Keratinocyte (primary cell): ENCODE results near the gene AK8. TPM values are rescaled to one million over a fixed set of nuclear protein-coding genes. Genes with fewer than 3 reads are reported as not detected.

Experiments used
- DNase-seq: peaks from one replicate; pipeline ENCODE4 v3.0.0-alpha.2; 2011; ENCODE audit warnings: low read depth, missing footprints, low spot score
- FAIRE-seq: peaks from 2 replicates; lab custom pipeline; 2011; peaks lifted over from hg19 to GRCh38; lab: Jason Lieb, UNC
- H2AFZ ChIP-seq: 2 replicates; pipeline ENCODE4 v1.6.0; 2012; ENCODE audit warnings: low read length, control low read depth, inconsistent platforms; ENCODE audit not compliant: control insufficient read depth
- H3K27ac ChIP-seq: 2 replicates; pipeline ENCODE4 v1.5.1; 2011; ENCODE audit warnings: low read length; ENCODE audit not compliant: control insufficient read depth, insufficient read depth
- H3K27me3 ChIP-seq: 3 replicates; pipeline ENCODE4 v1.6.0; 2011; ENCODE audit warnings: low read length; ENCODE audit not compliant: control insufficient read depth, insufficient read depth; ENCODE audit errors: extremely low read depth
- H3K36me3 ChIP-seq, 2 experiments: 2 replicates in 1 of 2; 3 replicates in 1 of 2; pipeline ENCODE4 v1.5.1; 2011; ENCODE audit warnings: low read length in 2 of 2, mild to moderate bottlenecking in 1 of 2; ENCODE audit not compliant: control insufficient read depth in 2 of 2, insufficient read depth in 2 of 2; ENCODE audit errors: extremely low read depth in 1 of 2
- H3K4me1 ChIP-seq: 3 replicates; pipeline ENCODE4 v1.5.1; 2011; ENCODE audit warnings: low read length; ENCODE audit not compliant: control insufficient read depth, insufficient read depth; ENCODE audit errors: extremely low read depth
- H3K4me2 ChIP-seq: 3 replicates; pipeline ENCODE4 v1.6.0; 2011; ENCODE audit warnings: low read depth, low read length; ENCODE audit not compliant: control insufficient read depth, insufficient read depth; ENCODE audit errors: extremely low read depth
- H3K4me3 ChIP-seq, 3 experiments: fragments of 200-600 bp in 1 of 3; sonication (generic) in 1 of 3; 2 replicates in 2 of 3; 3 replicates in 1 of 3; pipeline ENCODE4 v1.5.1; 2011 to 2016; ENCODE audit warnings: low read length in 3 of 3, mild to moderate bottlenecking in 3 of 3, control low read depth in 2 of 3, inconsistent platforms in 1 of 3, low read depth in 1 of 3, mixed read lengths in 1 of 3, mixed run types in 1 of 3, moderate library complexity in 1 of 3; ENCODE audit not compliant: control insufficient read depth in 2 of 3, insufficient read depth in 2 of 3; ENCODE audit errors: extremely low read depth in 1 of 3
- H3K79me2 ChIP-seq: 2 replicates; pipeline ENCODE4 v1.6.0; 2012; ENCODE audit warnings: low read length; ENCODE audit not compliant: control insufficient read depth, insufficient read depth
- H3K9ac ChIP-seq: 3 replicates; pipeline ENCODE4 v1.6.0; 2011; ENCODE audit warnings: low read length; ENCODE audit not compliant: control insufficient read depth, insufficient read depth; ENCODE audit errors: extremely low read depth
- H3K9me1 ChIP-seq: 3 replicates; pipeline ENCODE4 v1.6.0; 2011; ENCODE audit warnings: low read length; ENCODE audit not compliant: control insufficient read depth, insufficient read depth; ENCODE audit errors: extremely low read depth
- H3K9me3 ChIP-seq: 2 replicates; pipeline ENCODE4 v1.5.1; 2012; ENCODE audit warnings: low read depth, low read length; ENCODE audit not compliant: control insufficient read depth
- H4K20me1 ChIP-seq: 3 replicates; pipeline ENCODE4 v1.6.0; 2011; ENCODE audit warnings: low read length; ENCODE audit not compliant: control insufficient read depth, insufficient read depth; ENCODE audit errors: extremely low read depth
- EZH2 ChIP-seq: IDR thresholded peaks from one replicate; pipeline ENCODE4 v1.6.1; 2012; ENCODE audit warnings: inconsistent platforms, mild to moderate bottlenecking, low read length, moderate library complexity
- dilution Hi-C: fragments of 300-500 bp; cut with MboI; formaldehyde crosslinking; loops from one replicate; pipeline ENCODE4 v1.7.0; 2020; ENCODE audit warnings: low sequenced_read_pairs; ENCODE audit not compliant: extremely low pct_ligation_motif_present
- polyA plus RNA-seq, 5 experiments: library from polyadenylated mRNA; depleted of rRNA in 3 of 5; stranded (reverse) in 3 of 5; stranded (forward) in 1 of 5; unstranded in 1 of 5; fragments of >200 nt; gene quantifications; 1 replicate in 1 of 5; 2 replicates in 3 of 5; 3 replicates in 1 of 5; pipeline versions ENCODE4 v1.2.1 to v1.2.3, GENCODE V29; 2011 to 2012; ENCODE audit warnings: missing spikeins in 2 of 5, low read depth in 1 of 5, low replicate concordance in 1 of 5
- TF ChIP-seq, protein P1 (sequence below), 3 experiments: IDR thresholded peaks in 1 of 3; conservative IDR thresholded peaks in 1 of 3; optimal IDR thresholded peaks in 1 of 3; 2 replicates in 2 of 3; 3 replicates in 1 of 3; pipeline versions ENCODE3 to v1.5.1; 2011; ENCODE audit warnings: low read length in 3 of 3, mild to moderate bottlenecking in 3 of 3, moderate library complexity in 2 of 3, control low read depth in 1 of 3, inconsistent platforms in 1 of 3; ENCODE audit not compliant: insufficient read depth in 2 of 3; ENCODE audit errors: extremely low read depth in 1 of 3

Gene AK8
- polyA plus RNA-seq, 1 donor (not counting 4 experiments of a cell fraction or from before 2014, with no cell fraction given): 0.24 TPM

- Histone ChIP-seq H3K79me2 (no peaks in the 10 kb centered on the region), H3K9ac (no peak overlapping the region), H3K36me3 (no peaks in the 10 kb centered on the region), H4K20me1 (no peaks in the 10 kb centered on the region), H3K9me3 (no peaks in the 10 kb centered on the region), H3K4me3 (no peak overlapping the region), H3K9me1 (no peaks in the 10 kb centered on the region), H3K4me1 (no peaks in the 10 kb centered on the region), H3K27ac (no peak overlapping the region), H2AFZ (no peak overlapping the region), H3K27me3 (no peaks in the 10 kb centered on the region), H3K4me2 (no peak overlapping the region)
- FAIRE-seq (no peak), DNase-seq (no peak)
- dilution Hi-C loops: no loop called here
- TF ChIP-seq, protein P1, sequence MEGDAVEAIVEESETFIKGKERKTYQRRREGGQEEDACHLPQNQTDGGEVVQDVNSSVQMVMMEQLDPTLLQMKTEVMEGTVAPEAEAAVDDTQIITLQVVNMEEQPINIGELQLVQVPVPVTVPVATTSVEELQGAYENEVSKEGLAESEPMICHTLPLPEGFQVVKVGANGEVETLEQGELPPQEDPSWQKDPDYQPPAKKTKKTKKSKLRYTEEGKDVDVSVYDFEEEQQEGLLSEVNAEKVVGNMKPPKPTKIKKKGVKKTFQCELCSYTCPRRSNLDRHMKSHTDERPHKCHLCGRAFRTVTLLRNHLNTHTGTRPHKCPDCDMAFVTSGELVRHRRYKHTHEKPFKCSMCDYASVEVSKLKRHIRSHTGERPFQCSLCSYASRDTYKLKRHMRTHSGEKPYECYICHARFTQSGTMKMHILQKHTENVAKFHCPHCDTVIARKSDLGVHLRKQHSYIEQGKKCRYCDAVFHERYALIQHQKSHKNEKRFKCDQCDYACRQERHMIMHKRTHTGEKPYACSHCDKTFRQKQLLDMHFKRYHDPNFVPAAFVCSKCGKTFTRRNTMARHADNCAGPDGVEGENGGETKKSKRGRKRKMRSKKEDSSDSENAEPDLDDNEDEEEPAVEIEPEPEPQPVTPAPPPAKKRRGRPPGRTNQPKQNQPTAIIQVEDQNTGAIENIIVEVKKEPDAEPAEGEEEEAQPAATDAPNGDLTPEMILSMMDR (optimal IDR thresholded peaks at IDR 0.05 in 1 of 3, IDR thresholded peaks at IDR 0.05 in 1 of 3, conservative IDR thresholded peaks at IDR 0.05 in 1 of 3; ENCODE audit: extremely low read depth in 1 of 3, insufficient read depth in 2 of 3, low read length in 3 of 3): no peak
- TF ChIP-seq EZH2: no peak
Observed at GRCh38 chr9:132698989-132699388, 179.1 kb downstream of the AK8 start.

- Histone ChIP-seq H3K9me3 (no peaks in the 10 kb centered on the region), H3K27ac (no peak overlapping the region), H4K20me1 (no peaks in the 10 kb centered on the region), H3K9me1 (no peaks in the 10 kb centered on the region), H3K27me3 (no peaks in the 10 kb centered on the region), H3K4me1 (no peaks in the 10 kb centered on the region), H2AFZ (no peak overlapping the region), H3K9ac (no peak overlapping the region), H3K79me2 (no peaks in the 10 kb centered on the region), H3K4me2 (no peak overlapping the region), H3K36me3 (no peaks in the 10 kb centered on the region), H3K4me3 (no peak overlapping the region)
- dilution Hi-C loops: no loop called here
- no peak for TF ChIP-seq EZH2
- TF ChIP-seq, protein P1 (optimal IDR thresholded peaks at IDR 0.05 in 1 of 3, IDR thresholded peaks at IDR 0.05 in 1 of 3, conservative IDR thresholded peaks at IDR 0.05 in 1 of 3; ENCODE audit: extremely low read depth in 1 of 3, insufficient read depth in 2 of 3, low read length in 3 of 3): no peak
- FAIRE-seq (no peak), DNase-seq (no peak)
Observed at GRCh38 chr9:132697230-132697629, 180.9 kb downstream of the AK8 start.
